Amniotic epithelial cell (primary cell): ENCODE results near the gene SNIP1.
"Not testable (repeated sequence)": the region's sequence is repeated elsewhere in the genome, so short reads cannot be mapped to it uniquely, and the experiment has no call there.

ENCODE experiments used
- DNase-seq: peaks from one replicate; pipeline ENCODE4 v3.0.0-alpha.2; 2010; ENCODE audit warnings: low read depth

The SNIP1 gene

DNA sequence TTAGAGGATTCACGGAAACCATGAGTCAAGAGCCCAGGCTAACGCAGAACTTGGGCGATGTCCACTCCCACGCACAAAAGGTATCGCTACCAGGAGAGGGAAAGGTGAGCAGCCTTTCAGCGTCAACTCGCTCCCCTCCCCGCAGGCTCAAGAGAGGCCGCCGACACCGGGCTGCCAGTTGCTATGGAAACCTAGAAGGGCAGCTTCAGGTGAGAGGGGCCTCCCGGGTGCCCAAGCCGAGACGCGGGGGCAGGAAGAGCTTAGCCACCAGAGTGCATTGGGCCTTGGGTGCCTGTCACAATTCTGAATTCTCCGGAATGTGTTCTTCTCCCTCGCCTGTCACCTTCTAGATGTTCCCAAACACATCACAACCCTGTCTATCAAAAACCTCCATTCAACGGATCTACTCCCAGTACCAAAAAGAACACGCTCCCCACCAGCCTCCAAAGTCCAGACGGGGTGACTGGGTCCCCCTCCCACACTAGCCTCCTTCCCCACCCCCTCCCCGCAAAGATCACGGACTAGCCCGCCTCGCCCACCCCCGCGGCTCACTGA, 40.2 kb downstream of the SNIP1 start:
- no peak for DNase-seq

DNA sequence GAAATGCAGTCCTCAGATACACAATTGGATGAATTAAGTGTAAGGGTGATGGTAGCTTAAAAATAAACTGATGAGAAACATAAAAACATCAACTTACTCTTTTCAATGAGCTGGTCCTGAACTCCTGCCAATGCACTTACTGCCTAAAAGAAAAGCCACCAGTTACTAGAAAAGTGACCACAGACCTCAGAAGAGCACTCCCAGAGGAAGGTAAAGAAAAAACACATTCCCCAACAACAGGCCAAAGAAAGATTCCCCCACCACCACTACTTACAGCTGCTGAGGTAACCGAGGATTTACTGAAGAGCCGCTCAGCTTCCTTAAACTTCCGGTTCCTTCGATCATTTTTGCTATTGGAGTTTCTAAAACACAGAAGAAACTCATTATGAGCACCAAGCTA, 44.9 kb downstream of the SNIP1 start:
- peak; percentile 26 for DNase-seq

DNA sequence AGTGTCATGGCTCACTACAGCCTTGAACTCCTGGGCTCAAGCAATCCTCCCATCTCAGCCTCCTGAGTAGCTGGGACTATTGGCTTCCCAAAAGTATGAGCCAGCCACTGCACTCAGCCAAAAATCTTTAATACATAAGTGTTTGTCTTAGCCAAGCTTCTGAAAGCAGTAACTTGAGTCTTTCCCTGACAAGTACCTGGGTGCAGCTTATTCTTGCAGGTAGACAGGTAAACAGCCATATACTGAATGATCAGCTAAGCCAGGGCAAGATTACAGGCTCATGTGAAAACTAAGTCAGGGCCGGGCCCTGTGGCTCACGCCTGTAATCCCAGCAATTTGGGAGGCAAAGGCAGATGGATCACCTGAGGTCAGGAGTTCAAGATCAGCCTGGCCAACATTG, 47.4 kb downstream of the SNIP1 start:
- DNase-seq = no peak

DNA sequence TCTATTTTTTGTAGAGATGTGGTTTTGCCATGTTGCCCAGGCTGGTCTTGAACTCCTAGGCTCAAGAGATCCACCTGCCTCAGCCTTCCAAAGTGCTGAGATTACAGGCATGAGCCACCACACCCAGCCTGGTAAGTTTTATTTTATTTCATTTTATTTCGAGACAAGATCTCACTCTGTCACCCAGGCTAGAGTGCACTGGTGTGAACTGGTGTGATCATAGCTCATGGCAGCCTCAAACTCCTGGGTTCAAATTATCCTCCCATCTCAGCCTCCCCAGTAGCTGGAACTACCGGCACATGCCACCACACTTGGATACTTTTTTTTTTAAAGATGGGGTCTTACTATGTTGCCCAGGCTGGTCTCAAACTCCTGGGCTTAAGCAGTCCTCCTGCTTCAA, 51.3 kb downstream of the SNIP1 start:
- DNase-seq = not testable (repeated sequence)

DNA sequence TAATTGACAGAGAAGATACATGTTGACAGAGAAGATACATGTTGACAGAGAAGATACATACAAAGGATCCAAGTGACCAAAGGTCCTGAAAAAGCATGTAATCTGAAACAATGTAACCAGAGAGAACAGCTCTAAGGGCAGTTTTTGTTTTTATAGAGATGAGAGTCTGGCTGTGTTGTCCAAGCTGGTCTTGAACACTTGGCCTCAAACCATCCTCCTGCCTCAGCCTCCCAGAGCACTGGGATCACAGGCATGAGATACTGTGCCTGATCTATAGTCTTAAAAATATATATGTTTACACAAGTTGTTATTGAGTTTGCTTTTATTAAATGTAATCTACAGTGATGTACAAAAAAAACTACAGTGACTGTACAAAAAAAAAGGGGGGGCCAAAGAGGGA, 52.0 kb downstream of the SNIP1 start:
- no peak for DNase-seq

DNA sequence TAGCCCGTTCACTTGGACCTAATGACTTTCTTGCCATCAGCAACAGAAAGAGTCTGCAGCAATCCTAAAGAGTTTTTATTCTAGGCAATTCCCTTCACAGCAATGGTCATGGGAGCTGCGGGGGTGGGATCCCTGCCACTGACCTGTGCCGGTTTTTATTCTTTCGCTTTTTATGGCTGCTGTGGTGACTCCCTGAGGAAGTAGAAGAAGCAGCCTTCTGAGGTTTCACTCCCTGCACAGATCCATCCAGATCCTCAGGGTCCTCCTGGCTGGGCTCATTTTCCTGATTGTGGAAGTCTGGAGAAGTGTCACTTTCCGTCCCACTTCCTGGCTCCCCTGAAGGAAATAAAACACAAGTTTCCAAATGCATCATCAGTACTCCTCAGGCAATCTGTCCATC, 52.4 kb downstream of the SNIP1 start:
- no peak for DNase-seq

DNA sequence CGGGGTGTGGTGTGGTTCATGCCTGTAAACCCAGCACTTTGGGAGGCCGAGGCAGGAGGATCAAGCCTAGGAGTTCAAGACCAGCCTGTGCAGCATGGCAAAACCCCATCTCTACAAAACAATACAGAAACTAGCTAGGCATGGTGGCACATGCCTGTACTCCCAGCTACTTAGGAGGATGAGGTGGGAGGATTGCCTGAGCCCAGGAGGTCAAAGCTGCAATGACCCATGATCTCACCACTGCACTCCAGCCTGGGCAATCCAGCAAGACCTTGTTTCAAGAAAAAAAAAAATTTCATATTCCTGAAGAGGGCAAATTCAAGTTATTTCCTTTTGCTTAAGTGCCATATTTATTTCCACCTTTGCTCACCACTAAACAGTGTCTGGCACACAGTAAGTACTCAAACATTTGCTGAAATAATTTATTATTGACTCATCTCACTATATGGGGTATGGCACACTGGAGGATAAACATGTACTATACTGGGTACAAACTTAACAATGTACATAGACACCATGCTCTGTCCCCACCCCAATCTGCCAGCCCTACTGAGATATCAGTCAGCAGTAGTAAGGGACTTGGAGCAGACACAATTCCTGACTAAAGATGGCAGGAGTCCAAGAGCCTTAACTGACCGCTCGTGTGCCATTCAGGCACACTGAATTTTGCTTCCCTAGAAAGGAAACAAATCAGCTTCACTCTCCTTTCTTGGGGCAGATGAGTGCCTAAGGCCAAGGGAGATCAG, 55.0 kb downstream of the SNIP1 start:
- peak; percentile 39 for DNase-seq

DNA sequence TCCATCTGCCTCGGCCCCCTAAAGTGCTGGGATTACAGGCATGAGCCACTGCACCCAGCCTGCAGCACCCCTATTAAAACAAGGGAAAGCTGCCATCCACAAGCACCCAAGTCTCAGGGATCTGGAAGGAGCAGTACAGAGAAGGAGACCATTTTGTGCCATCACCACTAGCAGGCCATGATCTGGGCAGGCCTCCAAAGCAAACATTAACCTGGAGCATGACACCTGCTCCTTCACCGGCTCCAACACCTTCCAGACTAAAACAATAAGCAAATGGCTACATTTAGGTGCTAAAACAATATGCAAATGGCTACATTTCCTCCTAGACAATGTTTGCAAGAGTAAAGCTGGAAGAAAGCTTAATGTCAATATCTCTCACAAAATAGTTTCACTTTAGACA, 56.3 kb downstream of the SNIP1 start:
- DNase-seq = no peak

DNA sequence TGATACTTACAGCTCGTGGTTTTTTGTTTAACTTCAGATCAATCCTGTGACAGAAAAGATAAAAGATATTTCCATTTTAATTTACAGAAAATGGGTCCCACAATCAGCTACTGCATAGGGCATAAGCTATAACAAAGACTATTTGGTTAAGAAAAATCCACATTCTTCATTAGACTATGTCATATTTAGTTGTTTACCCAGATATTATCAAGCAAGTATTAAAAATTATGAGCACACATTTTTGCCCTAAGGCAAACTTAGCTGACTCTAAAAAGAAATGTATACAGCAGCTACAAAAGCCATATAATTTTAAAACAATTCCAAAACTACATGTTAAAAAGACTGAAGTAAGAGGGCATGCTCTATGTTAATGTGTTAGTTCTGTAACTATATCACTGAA, 58.2 kb downstream of the SNIP1 start:
- no peak for DNase-seq

DNA sequence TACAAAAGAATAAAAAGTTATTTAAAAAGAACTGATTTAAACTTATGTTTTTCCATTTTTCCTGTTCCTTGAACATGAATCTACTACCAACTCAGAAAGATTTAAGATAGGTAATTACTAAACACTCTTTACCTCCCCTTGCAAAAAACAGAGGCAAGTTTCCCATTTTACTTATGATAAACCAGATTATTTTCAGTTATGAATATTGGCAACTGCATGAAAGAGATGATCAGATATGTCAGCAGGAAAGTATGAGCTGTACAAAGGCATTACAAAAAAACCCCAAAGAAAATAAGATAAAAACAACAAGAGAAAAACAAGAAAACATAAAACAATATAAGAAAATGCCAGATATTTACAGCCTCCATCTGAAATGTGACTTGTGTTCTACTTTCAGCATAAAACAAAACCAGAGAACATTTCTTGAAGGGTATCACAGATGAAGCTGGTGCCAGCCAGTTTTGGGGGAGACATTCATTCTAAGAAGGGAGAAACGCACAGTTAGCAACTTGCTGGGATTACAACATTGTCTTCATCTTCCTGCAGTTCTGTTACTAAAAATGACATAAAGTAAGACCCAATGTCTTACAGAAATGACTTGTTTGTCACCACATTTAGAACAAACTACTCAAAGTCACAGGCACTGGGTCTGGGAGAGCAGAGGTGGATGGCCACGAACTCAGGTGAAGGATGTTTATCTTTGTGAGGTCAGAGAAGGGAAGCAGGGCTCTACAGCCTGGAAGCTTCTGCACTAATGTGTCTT, 60.6 kb downstream of the SNIP1 start:
- DNase-seq = no peak

DNA sequence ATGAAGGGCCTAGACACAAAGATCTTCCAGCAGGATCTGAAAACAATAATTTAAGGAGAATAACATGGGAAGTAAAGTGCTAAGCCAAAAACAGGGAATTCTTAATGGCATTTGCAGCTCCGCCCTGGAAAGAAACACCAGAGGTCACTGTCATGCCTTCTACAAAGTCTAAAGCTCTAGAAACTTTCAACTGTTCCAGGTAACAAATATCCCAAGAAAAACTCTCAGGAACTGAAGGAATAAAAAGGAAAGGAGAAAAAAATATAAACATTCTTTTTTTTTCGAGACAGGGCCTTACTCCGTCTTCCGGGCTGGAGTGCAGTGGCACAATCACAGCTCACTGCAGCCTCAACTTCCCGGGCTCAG, 66.5 kb downstream of the SNIP1 start:
- no peak for DNase-seq

DNA sequence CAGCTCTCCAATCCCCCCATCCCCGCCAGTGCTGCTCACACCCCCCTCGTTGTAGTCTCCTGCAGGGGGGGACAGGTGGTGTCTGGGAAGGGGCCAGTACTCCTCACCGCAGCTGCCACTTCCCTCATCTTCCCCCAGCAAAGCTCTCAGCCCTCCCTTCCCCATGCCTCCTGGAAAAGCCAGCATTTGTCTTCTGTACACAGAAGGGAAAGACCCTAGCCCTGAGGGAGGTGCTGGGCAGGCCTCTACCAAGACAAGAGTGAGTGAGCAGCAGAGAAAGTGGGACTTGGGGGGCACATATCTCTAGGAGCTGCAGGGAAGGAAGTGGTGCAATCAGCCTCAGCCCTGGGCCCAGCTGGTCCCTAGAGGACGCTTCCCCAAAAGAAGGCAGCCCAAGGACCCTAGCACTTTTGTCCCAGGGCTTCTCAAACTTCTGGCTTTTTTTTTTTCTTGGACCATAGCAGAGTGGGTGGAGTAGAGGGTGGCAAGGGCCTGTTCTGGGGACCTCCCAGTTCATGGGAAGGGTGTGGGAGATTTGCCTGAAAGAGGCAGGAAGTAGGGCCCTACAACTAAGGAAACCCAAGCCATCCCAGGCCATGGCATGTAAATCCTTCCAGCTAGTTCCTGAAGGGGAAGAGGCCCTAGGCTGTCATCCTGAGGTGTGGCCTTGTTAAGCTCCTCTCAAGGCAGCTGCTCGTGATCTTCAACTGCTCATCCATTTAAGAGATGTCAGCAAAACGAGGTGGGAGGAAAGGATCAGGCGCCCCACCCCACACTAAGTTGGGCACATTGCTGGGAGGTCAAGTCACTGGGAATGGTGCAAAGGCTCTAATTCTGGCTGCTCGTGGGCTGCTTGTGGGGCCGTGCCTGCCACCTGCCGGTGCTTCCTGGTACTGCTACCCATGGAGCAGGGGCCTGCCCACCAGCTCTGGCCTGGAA, 67.1 kb downstream of the SNIP1 start:
- peak; percentile 65 for DNase-seq

DNA sequence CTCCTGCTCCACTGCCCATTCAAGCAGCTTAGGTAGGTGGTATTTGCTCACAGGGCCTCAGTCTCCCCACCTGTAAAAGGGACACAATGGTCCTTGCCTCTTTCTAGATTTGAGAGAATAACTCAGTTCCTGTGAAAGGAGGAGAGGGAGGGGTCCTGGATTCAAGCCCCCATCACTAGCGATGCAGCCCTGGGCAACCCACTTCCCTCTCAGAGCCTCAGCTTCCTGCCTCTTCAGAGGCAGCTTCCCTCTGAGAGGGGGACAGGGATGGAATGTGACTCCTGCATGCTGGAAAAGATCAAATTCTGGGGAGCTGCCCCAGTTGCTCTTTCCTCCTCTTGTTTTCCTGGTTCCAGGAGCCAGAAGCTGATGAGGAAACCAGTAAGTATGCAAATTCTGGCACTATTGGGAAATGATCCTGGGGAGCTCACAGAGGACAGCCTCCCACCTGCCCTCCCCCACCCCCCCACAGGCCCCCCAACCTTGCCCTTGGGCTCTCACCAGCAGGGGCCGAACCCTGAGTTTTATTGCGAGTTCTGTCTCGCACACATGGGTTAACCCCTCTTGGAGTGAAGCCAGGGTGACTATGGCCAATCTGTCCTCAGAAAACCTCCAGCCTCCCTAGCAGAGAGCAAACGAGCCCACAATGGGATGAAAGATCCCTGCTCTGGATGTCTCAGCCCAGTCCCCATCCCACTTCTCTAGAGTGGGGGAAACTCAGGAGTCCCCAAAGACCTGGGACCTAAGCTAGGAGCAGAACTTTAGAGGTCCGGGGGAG, 68.0 kb downstream of the SNIP1 start:
- peak; percentile 75 for DNase-seq
